NCI-H1694 treated with DMSO at 0.1 percent for 48 hours (cell line): ENCODE data around the gene HSD17B12.

Experiments used
- DNase-seq: peaks from one replicate; lab custom pipeline; 2025; lab: John Stamatoyannopoulos, UW

The HSD17B12 gene

GRCh38 chr11:43871051-43871450, 190.5 kb downstream of the HSD17B12 start:
- no peak for DNase-seq

GRCh38 chr11:43872995-43873394, 192.5 kb downstream of the HSD17B12 start:
- DNase-seq: no peak

- no peak for DNase-seq
Observed at GRCh38 chr11:43874078-43874477, 193.5 kb downstream of the HSD17B12 start.

- DNase-seq: no peak
Observed at GRCh38 chr11:43874738-43875137, 194.2 kb downstream of the HSD17B12 start.

GRCh38 chr11:43879789-43880639, 199.5 kb downstream of the HSD17B12 start:
- no peak for DNase-seq

GRCh38 chr11:43880640-43881159, 200.2 kb downstream of the HSD17B12 start, which contains the start of gene ALKBH3:
ALKBH3 (plus strand) TSS chr11:43880831; CDS start chr11:43882653, 1,822 bp downstream.
- peak; percentile 85 for DNase-seq

GRCh38 chr11:43892851-43893250, 212.3 kb downstream of the HSD17B12 start:
- DNase-seq: no peak

GRCh38 chr11:43894546-43894945, 214.0 kb downstream of the HSD17B12 start:
- no peak for DNase-seq

- no peak for DNase-seq
Observed at GRCh38 chr11:43895601-43896000, 215.1 kb downstream of the HSD17B12 start.

GRCh38 chr11:43898574-43898973, 218.0 kb downstream of the HSD17B12 start:
- no peak for DNase-seq

GRCh38 chr11:43899094-43899493, 218.6 kb downstream of the HSD17B12 start:
- no peak for DNase-seq

- no peak for DNase-seq
Observed at GRCh38 chr11:43901551-43901950, 221.0 kb downstream of the HSD17B12 start.

GRCh38 chr11:43903078-43903477, 222.5 kb downstream of the HSD17B12 start:
- DNase-seq: no peak

GRCh38 chr11:43903969-43904368, 223.4 kb downstream of the HSD17B12 start:
- DNase-seq: no peak

GRCh38 chr11:43904742-43905535, 224.4 kb downstream of the HSD17B12 start:
- no peak for DNase-seq

- peak; percentile 49 for DNase-seq
Observed at GRCh38 chr11:43905813-43906241, 225.3 kb downstream of the HSD17B12 start.
